Measurements from ENCODE around the gene STX8. TPM values are rescaled to one million over a fixed set of nuclear protein-coding genes. Genes with fewer than 3 reads are reported as not detected.

STX8 gene
- polyA plus RNA-seq, 1 of the 3 experiments (the other 2 are of a cell fraction), result 51.3 TPM

DNA sequence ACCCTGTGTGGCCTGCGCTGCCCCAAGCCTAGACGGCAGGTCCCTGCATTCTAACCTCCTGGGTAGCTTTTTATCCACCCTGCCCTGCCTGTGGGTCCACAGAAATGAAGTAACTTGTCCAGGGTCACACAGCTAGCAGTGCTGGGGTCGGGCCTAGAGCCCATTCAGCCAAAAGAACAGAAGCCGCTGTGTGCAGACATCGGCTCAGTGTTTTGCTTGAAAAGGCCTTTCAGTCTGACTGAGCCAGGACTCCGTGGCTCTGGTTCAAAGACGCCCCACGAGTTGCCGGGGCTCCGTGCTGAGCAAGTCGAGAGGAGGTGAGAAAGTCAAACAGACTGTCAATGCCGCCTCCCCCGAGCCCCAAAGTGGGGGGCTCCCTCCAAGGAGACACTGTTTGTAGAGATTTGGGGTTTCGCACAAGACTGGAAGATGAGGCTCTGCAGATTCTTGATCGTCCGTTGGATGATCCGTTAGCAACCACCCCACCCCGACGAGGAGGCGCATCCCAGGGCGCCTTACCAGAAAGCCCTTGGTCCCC, 328.1 kb downstream of the STX8 start:
- WGBS (ENCODE audit: low lambda C conversion rate), result 93% methylated on average over 20 of the region's 21 CpGs
- no peak for TF ChIP-seq MEF2A (IDR thresholded peaks at IDR 0.05; ENCODE audit: borderline replicate concordance, low read depth)
- no peak for TF ChIP-seq YY1 (IDR thresholded peaks at IDR 0.05; ENCODE audit: low read depth)
- TF ChIP-seq RCOR1 (IDR thresholded peaks at IDR 0.05; ENCODE audit: low read length), result no peak
- TF ChIP-seq EZH2phosphoT487 (IDR thresholded peaks at IDR 0.05; ENCODE audit: borderline replicate concordance, low read depth), result no peak
- TF ChIP-seq, protein P1, sequence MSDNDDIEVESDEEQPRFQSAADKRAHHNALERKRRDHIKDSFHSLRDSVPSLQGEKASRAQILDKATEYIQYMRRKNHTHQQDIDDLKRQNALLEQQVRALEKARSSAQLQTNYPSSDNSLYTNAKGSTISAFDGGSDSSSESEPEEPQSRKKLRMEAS (IDR thresholded peaks at IDR 0.05; ENCODE audit: low read depth), result no peak
- TF ChIP-seq RAD21 (IDR thresholded peaks at IDR 0.05; ENCODE audit: low read length), result no peak
- TF ChIP-seq GABPA (IDR thresholded peaks at IDR 0.05; ENCODE audit: low read depth), result no peak
- TF ChIP-seq, protein P2, sequence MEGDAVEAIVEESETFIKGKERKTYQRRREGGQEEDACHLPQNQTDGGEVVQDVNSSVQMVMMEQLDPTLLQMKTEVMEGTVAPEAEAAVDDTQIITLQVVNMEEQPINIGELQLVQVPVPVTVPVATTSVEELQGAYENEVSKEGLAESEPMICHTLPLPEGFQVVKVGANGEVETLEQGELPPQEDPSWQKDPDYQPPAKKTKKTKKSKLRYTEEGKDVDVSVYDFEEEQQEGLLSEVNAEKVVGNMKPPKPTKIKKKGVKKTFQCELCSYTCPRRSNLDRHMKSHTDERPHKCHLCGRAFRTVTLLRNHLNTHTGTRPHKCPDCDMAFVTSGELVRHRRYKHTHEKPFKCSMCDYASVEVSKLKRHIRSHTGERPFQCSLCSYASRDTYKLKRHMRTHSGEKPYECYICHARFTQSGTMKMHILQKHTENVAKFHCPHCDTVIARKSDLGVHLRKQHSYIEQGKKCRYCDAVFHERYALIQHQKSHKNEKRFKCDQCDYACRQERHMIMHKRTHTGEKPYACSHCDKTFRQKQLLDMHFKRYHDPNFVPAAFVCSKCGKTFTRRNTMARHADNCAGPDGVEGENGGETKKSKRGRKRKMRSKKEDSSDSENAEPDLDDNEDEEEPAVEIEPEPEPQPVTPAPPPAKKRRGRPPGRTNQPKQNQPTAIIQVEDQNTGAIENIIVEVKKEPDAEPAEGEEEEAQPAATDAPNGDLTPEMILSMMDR (IDR thresholded peaks at IDR 0.05), result no peak
- no peak for TF ChIP-seq SIN3A (IDR thresholded peaks at IDR 0.05; ENCODE audit: borderline replicate concordance, low read depth, low read length)
- no peak for TF ChIP-seq JUND (IDR thresholded peaks at IDR 0.05)
- no peak for TF ChIP-seq EP300 (IDR thresholded peaks at IDR 0.05; ENCODE audit: borderline replicate concordance in 1 of 2, low read depth in 1 of 2, low read length in 1 of 2)
- TF ChIP-seq, protein P3, sequence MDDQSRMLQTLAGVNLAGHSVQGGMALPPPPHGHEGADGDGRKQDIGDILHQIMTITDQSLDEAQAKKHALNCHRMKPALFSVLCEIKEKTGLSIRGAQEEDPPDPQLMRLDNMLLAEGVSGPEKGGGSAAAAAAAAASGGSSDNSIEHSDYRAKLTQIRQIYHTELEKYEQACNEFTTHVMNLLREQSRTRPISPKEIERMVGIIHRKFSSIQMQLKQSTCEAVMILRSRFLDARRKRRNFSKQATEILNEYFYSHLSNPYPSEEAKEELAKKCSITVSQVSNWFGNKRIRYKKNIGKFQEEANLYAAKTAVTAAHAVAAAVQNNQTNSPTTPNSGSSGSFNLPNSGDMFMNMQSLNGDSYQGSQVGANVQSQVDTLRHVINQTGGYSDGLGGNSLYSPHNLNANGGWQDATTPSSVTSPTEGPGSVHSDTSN (IDR thresholded peaks at IDR 0.05), result no peak
- no peak for TF ChIP-seq NRF1 (IDR thresholded peaks at IDR 0.05; ENCODE audit: low read depth, low read length)
- TF ChIP-seq GATA2 (CRISPR knock-in tag; IDR thresholded peaks at IDR 0.05), result no peak
- no peak for TF ChIP-seq CHD2 (IDR thresholded peaks at IDR 0.05; ENCODE audit: low read length, partially characterized antibody)
- TF ChIP-seq, protein P4, sequence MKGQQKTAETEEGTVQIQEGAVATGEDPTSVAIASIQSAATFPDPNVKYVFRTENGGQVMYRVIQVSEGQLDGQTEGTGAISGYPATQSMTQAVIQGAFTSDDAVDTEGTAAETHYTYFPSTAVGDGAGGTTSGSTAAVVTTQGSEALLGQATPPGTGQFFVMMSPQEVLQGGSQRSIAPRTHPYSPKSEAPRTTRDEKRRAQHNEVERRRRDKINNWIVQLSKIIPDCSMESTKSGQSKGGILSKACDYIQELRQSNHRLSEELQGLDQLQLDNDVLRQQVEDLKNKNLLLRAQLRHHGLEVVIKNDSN (IDR thresholded peaks at IDR 0.05; ENCODE audit: borderline replicate concordance, low read depth), result no peak
- TF ChIP-seq FOXM1 (IDR thresholded peaks at IDR 0.05; ENCODE audit: low read depth), result no peak
- TF ChIP-seq, protein P5, sequence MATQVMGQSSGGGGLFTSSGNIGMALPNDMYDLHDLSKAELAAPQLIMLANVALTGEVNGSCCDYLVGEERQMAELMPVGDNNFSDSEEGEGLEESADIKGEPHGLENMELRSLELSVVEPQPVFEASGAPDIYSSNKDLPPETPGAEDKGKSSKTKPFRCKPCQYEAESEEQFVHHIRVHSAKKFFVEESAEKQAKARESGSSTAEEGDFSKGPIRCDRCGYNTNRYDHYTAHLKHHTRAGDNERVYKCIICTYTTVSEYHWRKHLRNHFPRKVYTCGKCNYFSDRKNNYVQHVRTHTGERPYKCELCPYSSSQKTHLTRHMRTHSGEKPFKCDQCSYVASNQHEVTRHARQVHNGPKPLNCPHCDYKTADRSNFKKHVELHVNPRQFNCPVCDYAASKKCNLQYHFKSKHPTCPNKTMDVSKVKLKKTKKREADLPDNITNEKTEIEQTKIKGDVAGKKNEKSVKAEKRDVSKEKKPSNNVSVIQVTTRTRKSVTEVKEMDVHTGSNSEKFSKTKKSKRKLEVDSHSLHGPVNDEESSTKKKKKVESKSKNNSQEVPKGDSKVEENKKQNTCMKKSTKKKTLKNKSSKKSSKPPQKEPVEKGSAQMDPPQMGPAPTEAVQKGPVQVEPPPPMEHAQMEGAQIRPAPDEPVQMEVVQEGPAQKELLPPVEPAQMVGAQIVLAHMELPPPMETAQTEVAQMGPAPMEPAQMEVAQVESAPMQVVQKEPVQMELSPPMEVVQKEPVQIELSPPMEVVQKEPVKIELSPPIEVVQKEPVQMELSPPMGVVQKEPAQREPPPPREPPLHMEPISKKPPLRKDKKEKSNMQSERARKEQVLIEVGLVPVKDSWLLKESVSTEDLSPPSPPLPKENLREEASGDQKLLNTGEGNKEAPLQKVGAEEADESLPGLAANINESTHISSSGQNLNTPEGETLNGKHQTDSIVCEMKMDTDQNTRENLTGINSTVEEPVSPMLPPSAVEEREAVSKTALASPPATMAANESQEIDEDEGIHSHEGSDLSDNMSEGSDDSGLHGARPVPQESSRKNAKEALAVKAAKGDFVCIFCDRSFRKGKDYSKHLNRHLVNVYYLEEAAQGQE (IDR thresholded peaks at IDR 0.05; ENCODE audit: low read depth, low read length), result no peak
- no peak for TF ChIP-seq FOXJ3 (CRISPR knock-in tag; IDR thresholded peaks at IDR 0.05)
- no peak for TF ChIP-seq RXRA (IDR thresholded peaks at IDR 0.05; ENCODE audit: borderline replicate concordance, low read depth)

More for the DNA sequence above, 328.1 kb downstream of the STX8 start:
- no peak overlapping the region for H3K4me3 ChIP-seq (ENCODE audit: low read depth in 2 of 2, low read length in 1 of 2)
- H3K27me3 ChIP-seq (ENCODE audit: insufficient read depth), result no peaks in the 10 kb centered on the region
- H3K27ac ChIP-seq (ENCODE audit: low read depth in 2 of 2, low read length in 1 of 2), result no peak overlapping the region
- no peaks in the 10 kb centered on the region for H3K36me3 ChIP-seq (replicated peaks in 1 of 2; ENCODE audit: control insufficient read depth in 1 of 2, insufficient read depth in 2 of 2, low read length in 1 of 2)
- H2AFZ ChIP-seq (ENCODE audit: low read depth), result no peak overlapping the region
- H3K4me2 ChIP-seq, result no peak overlapping the region
- no peaks in the 10 kb centered on the region for H3K9me3 ChIP-seq
- no peaks in the 10 kb centered on the region; a peak in 1 of 4 replicates for H3K4me1 ChIP-seq (ENCODE audit: control insufficient read depth in 1 of 2, insufficient read depth in 2 of 2, low read depth in 1 of 2, low read length in 1 of 2)
- no peaks in the 10 kb centered on the region for H4K20me1 ChIP-seq (ENCODE audit: insufficient read depth)
- ChIA-PET CTCF (no interaction called here), POLR2A (no interaction called here)
- DNase-seq, result no peak
- H3K79me2 ChIP-seq (ENCODE audit: insufficient read depth), result no peaks in the 10 kb centered on the region
- H3K9ac ChIP-seq, result no peak overlapping the region
- H3F3A ChIP-seq (replicated peaks; ENCODE audit: insufficient read depth), result no peaks in the 10 kb centered on the region
- H3K9me2 ChIP-seq, result no peaks in the 10 kb centered on the region

Measured in SK-N-SH (cell line).